ENCODE measurements around the gene MYG1. TPM values are rescaled to one million over a fixed set of nuclear protein-coding genes. Genes with fewer than 3 reads are reported as not detected.

MYG1 gene
- total RNA-seq, 1 experiment from 2014 or later, result 104 TPM

DNA sequence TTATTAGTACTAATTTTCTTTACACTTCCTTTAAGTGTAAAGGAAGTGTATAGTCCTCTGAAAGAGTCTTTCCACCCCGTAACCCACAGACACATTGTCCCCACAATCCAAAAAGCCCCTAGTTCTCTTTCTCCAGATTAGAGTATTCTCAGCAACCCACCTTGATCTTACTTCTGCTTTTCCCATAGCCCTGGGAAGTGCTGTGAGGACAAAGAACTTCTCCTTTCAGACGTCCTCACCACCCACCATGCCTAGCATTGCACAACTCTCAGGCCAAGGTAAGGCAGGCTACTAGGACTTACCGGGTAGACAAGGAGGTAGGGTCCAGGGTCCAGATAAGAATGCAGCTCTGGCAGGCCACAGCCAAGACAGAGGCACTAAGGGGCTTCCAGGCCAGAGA lies 14.5 kb downstream of the MYG1 start:
- Histone ChIP-seq H3K79me2 (ENCODE audit: insufficient read depth, low read length) (no peaks in the 10 kb centered on the region), H3K27ac (ENCODE audit: low read depth, low read length) (no peak overlapping the region), H3K36me3 (ENCODE audit: control insufficient read depth in 1 of 2, insufficient read depth in 2 of 2, low read length in 2 of 2) (peaks cover 20 to 26% of the 10 kb centered on the region in 2 experiments; a peak in 3 of 4 replicates), H3K27me3 (ENCODE audit: insufficient read depth, low read length) (no peaks in the 10 kb centered on the region), H3K9me3 (ENCODE audit: control insufficient read depth in 1 of 2, insufficient read depth in 1 of 2, low read depth in 1 of 2, low read length in 2 of 2) (no peaks in the 10 kb centered on the region), H4K20me1 (ENCODE audit: insufficient read depth) (no peaks in the 10 kb centered on the region), H3K9ac (ENCODE audit: low read length) (no peak overlapping the region), H3K4me1 (ENCODE audit: control insufficient read depth in 1 of 2, insufficient read depth in 2 of 2, low read length in 2 of 2) (peaks cover 0 to 5% of the 10 kb centered on the region in 2 experiments; a peak in 1 of 4 replicates), H2AFZ (ENCODE audit: low read depth, low read length, poor library complexity, severe bottlenecking) (no peak overlapping the region), H3K4me2 (ENCODE audit: low read length) (no peak overlapping the region), H3K9me2 (ENCODE audit: insufficient read depth) (no peaks in the 10 kb centered on the region), H3K4me3 (replicated peaks in 1 of 2; ENCODE audit: low read depth in 1 of 2, low read length in 2 of 2) (no peak overlapping the region)
- ChIA-PET CTCF (no interaction called here), RAD21 (ENCODE audit: low non-redundant PET in 1 of 2, low total read pairs in 2 of 2, uncharacterized antibody in 2 of 2, unreplicated experiment in 2 of 2) (no interaction called here), POLR2A (no interaction called here)
- intact Hi-C loops (cut with micrococcal nuclease), result no loop called here
- TF ChIP-seq ZNF274 (IDR thresholded peaks at IDR 0.05; ENCODE audit: low read depth, low read length), result no peak
- ATAC-seq, result no peak
- no TSS peak for BruUV-seq (replicated peaks)
- no peak for DNase-seq (ENCODE audit: low read depth, low spot score)

DNA sequence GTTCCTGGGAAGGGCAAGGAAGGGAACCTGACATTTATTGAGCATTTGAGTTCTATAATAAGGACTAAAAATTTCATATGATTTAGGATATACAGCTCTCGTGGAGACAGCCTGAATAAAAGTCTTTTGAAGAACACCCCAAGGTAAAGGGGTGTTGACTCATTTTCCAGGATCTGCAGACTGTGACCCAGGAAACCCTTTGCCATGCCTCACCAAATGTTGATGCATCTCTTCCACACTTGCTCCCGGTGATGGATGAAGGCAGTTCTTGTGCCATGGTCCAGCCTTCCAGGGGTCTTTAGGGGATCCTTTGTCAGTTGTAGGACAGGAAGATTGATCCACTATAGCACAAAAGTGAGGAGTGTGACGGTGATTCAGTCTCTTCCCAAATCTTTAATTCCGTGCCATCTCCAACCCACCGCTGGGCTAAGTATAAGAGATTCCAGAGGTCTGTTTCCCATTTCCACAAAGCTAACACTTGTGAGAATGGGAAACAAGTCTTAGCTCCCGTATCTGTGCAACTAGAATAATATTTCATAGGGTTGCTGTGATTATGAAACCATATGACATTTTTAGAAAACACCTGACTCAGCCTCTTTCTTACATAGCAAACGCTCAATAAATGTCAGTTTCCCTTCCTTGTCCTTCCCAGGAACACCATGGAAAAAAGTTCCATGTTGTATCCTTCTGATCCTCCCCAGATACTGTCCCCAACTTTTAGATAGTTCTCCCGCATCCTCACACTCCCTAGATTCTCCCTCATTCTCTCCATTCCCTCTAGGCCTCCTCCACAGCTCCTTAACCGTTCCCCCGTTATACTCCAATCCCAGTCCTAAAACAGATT lies 21.1 kb downstream of the MYG1 start:
- Histone ChIP-seq H3K36me3 (ENCODE audit: control insufficient read depth in 1 of 2, insufficient read depth in 2 of 2, low read length in 2 of 2) (peaks cover 4 to 11% of the 10 kb centered on the region in 2 experiments; a peak in 2 of 4 replicates), H3K4me1 (ENCODE audit: control insufficient read depth in 1 of 2, insufficient read depth in 2 of 2, low read length in 2 of 2) (peaks cover 25 to 40% of the 10 kb centered on the region in 2 experiments), H4K20me1 (ENCODE audit: insufficient read depth) (no peaks in the 10 kb centered on the region), H3K4me2 (ENCODE audit: low read length) (peak overlapping the region; percentile 91), H3K27me3 (ENCODE audit: insufficient read depth, low read length) (no peaks in the 10 kb centered on the region), H3K9me2 (ENCODE audit: insufficient read depth) (no peaks in the 10 kb centered on the region), H3K4me3 (replicated peaks in 1 of 2; ENCODE audit: low read depth in 1 of 2, low read length in 2 of 2) (peak overlapping the region; percentile 90), H3K27ac (ENCODE audit: low read depth, low read length) (peak overlapping the region; percentile 89), H3K9me3 (ENCODE audit: control insufficient read depth in 1 of 2, insufficient read depth in 1 of 2, low read depth in 1 of 2, low read length in 2 of 2) (no peaks in the 10 kb centered on the region), H2AFZ (ENCODE audit: low read depth, low read length, poor library complexity, severe bottlenecking) (no peak overlapping the region), H3K9ac (ENCODE audit: low read length) (peak overlapping the region; percentile 86), H3K79me2 (ENCODE audit: insufficient read depth, low read length) (peaks cover 10% of the 10 kb centered on the region; the same call in 1 of the 2 replicates)
- ChIA-PET RAD21 (ENCODE audit: low non-redundant PET in 1 of 2, low total read pairs in 2 of 2, uncharacterized antibody in 2 of 2, unreplicated experiment in 2 of 2) (interaction anchor here (0.6 to 2.3 kb wide), 8 partner anchors 24 to 255 kb away, joined by 3 to 8 read pairs (median 4); partner anchors contain the start of genes CSAD (in 1 of the 2) and ZNF740 (in 1 of the 2)), POLR2A (interaction anchor here (0.6 to 2.6 kb wide), 23 partner anchors 9 to 209 kb away, joined by 3 to 25 read pairs (median 4); partner anchors contain the start of genes CSAD, ESPL1, MYG1 and PFDN5), CTCF (interaction anchor here (0.6 to 2.7 kb wide), 39 partner anchors 9 to 355 kb away, joined by 3 to 43 read pairs (median 6); partner anchors contain the start of genes ATP5MC2, CSAD, MAP3K12 and MYG1)
- intact Hi-C loops (cut with micrococcal nuclease), result loop anchor here (2.0 to 10.0 kb wide), 2 partner anchors 180 to 354 kb away; partner anchors contain the start of genes ATP5MC2 and TARBP2
- ATAC-seq (no peak), DNase-seq (ENCODE audit: low read depth, low spot score) (no peak)
- BruUV-seq (replicated peaks), result TSS peak; percentile 86
- no peak for TF ChIP-seq YY1 (IDR thresholded peaks at IDR 0.05; ENCODE audit: extremely low read depth, insufficient replicate concordance, low read depth, low read length)
- no peak for TF ChIP-seq SRF (IDR thresholded peaks at IDR 0.05; ENCODE audit: low read depth)
- TF ChIP-seq FOSL1 (IDR thresholded peaks at IDR 0.05; ENCODE audit: low read depth), result no peak
- TF ChIP-seq ZNF274 (IDR thresholded peaks at IDR 0.05; ENCODE audit: low read depth, low read length), result no peak
- TF ChIP-seq CBX3 (IDR thresholded peaks at IDR 0.05; ENCODE audit: low read depth), result no peak
- TF ChIP-seq EZH2phosphoT487 (IDR thresholded peaks at IDR 0.05; ENCODE audit: borderline replicate concordance), result no peak
- no peak for TF ChIP-seq ELF1 (IDR thresholded peaks at IDR 0.05; ENCODE audit: borderline replicate concordance, low read depth)
- TF ChIP-seq, protein P1, sequence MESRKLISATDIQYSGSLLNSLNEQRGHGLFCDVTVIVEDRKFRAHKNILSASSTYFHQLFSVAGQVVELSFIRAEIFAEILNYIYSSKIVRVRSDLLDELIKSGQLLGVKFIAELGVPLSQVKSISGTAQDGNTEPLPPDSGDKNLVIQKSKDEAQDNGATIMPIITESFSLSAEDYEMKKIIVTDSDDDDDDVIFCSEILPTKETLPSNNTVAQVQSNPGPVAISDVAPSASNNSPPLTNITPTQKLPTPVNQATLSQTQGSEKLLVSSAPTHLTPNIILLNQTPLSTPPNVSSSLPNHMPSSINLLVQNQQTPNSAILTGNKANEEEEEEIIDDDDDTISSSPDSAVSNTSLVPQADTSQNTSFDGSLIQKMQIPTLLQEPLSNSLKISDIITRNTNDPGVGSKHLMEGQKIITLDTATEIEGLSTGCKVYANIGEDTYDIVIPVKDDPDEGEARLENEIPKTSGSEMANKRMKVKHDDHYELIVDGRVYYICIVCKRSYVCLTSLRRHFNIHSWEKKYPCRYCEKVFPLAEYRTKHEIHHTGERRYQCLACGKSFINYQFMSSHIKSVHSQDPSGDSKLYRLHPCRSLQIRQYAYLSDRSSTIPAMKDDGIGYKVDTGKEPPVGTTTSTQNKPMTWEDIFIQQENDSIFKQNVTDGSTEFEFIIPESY (IDR thresholded peaks at IDR 0.05; ENCODE audit: extremely low read depth, insufficient replicate concordance, low read length), result no peak
- TF ChIP-seq, protein P2, sequence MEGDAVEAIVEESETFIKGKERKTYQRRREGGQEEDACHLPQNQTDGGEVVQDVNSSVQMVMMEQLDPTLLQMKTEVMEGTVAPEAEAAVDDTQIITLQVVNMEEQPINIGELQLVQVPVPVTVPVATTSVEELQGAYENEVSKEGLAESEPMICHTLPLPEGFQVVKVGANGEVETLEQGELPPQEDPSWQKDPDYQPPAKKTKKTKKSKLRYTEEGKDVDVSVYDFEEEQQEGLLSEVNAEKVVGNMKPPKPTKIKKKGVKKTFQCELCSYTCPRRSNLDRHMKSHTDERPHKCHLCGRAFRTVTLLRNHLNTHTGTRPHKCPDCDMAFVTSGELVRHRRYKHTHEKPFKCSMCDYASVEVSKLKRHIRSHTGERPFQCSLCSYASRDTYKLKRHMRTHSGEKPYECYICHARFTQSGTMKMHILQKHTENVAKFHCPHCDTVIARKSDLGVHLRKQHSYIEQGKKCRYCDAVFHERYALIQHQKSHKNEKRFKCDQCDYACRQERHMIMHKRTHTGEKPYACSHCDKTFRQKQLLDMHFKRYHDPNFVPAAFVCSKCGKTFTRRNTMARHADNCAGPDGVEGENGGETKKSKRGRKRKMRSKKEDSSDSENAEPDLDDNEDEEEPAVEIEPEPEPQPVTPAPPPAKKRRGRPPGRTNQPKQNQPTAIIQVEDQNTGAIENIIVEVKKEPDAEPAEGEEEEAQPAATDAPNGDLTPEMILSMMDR (IDR thresholded peaks at IDR 0.05 in 2 of 3, conservative IDR thresholded peaks at IDR 0.05 in 1 of 3; ENCODE audit: borderline replicate concordance in 1 of 3, insufficient read depth in 1 of 3, low read depth in 2 of 3, low read length in 2 of 3), result no peak
- TF ChIP-seq EGR1 (IDR thresholded peaks at IDR 0.05; ENCODE audit: low read depth), result no peak
- TF ChIP-seq, protein P3, sequence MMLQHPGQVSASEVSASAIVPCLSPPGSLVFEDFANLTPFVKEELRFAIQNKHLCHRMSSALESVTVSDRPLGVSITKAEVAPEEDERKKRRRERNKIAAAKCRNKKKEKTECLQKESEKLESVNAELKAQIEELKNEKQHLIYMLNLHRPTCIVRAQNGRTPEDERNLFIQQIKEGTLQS (IDR thresholded peaks at IDR 0.05), result no peak
